Measurements from ENCODE around the gene KSR2. TPM values are rescaled to one million over a fixed set of nuclear protein-coding genes. Genes with fewer than 3 reads are reported as not detected.

The KSR2 gene
- total and polyA plus RNA-seq, 2 of the 4 experiments (the other 2 are of a cell fraction) = not detected

- CTCF ChIA-PET = no interaction called here
- dilution Hi-C loops (cut with HindIII; ENCODE audit: low sequenced_read_pairs, unreplicated experiment) = no loop called here
Observed at GRCh38 chr12:117447665-117448366, 521.0 kb downstream of the KSR2 start.

More at GRCh38 chr12:117447665-117448366, 521.0 kb downstream of the KSR2 start:
- Histone ChIP-seq H2BK5ac (ENCODE audit: low read depth, low read length, poor library complexity, severe bottlenecking) (no peak overlapping the region), H4K5ac (ENCODE audit: low read depth, low read length) (no peak overlapping the region), H2BK15ac (ENCODE audit: low read depth, low read length) (no peak overlapping the region), H3K4me2 (ENCODE audit: low read depth, low read length) (no peak overlapping the region), H3K79me1 (ENCODE audit: low read depth in 1 of 2, low read length in 2 of 2) (no peaks in the 10 kb centered on the region), H4K20me1 (ENCODE audit: insufficient read depth, low read length) (no peaks in the 10 kb centered on the region), H4K8ac (ENCODE audit: low read depth in 2 of 2, low read length in 2 of 2) (no peak overlapping the region), H2AK9ac (replicated peaks; ENCODE audit: low read depth, low read length, poor library complexity) (no peak overlapping the region), H3K56ac (ENCODE audit: extremely low read depth, insufficient read depth, low read length) (no peak overlapping the region), H3K4me1 (ENCODE audit: control insufficient read depth, insufficient read depth, low read length) (no peaks in the 10 kb centered on the region), H3K27ac (ENCODE audit: insufficient read depth, low read length) (no peak overlapping the region), H3K4ac (ENCODE audit: low read depth, low read length) (no peak overlapping the region), H3K9me1 (ENCODE audit: insufficient read depth, low read length) (no peaks in the 10 kb centered on the region), H3K36me3 (ENCODE audit: control insufficient read depth, insufficient read depth, low read length) (no peaks in the 10 kb centered on the region), H3K23ac (ENCODE audit: low read depth, low read length) (no peak overlapping the region), H2AFZ (replicated peaks; ENCODE audit: low read length, poor library complexity) (no peak overlapping the region), H2BK20ac (ENCODE audit: low read depth, low read length) (no peak overlapping the region), H3K18ac (ENCODE audit: low read depth, low read length) (no peak overlapping the region), H2BK120ac (ENCODE audit: low read depth, low read length) (no peak overlapping the region), H3K4me3 (ENCODE audit: insufficient read depth, low read depth, low read length) (no peak overlapping the region), H2AK5ac (ENCODE audit: low read depth, low read length) (no peak overlapping the region), H3K9me3 (ENCODE audit: control insufficient read depth, insufficient read depth, low read length) (peaks cover 43% of the 10 kb centered on the region), H3K27me3 (ENCODE audit: control insufficient read depth, insufficient read depth, low read length) (no peaks in the 10 kb centered on the region), H3K14ac (replicated peaks; ENCODE audit: low read depth, low read length) (no peak overlapping the region), H3K9ac (ENCODE audit: low read depth, low read length) (no peak overlapping the region), H4K91ac (ENCODE audit: insufficient read depth, low read depth, low read length) (no peak overlapping the region)
- TF ChIP-seq NFE2L2 (IDR thresholded peaks at IDR 0.05; ENCODE audit: low read depth, low read length) = no peak
- no peak for ATAC-seq (ENCODE audit: low read depth)
- BruUV-seq (replicated peaks) = no TSS peak
- no peak for DNase-seq
- POLR2A ChIA-PET (ENCODE audit: unreplicated experiment) = no interaction called here
- intact Hi-C loops (cut with micrococcal nuclease) (no loop called here), in situ Hi-C loops (cut with MboI; ENCODE audit: low sequenced_read_pairs) (no loop called here)
- WGBS, 2 experiments (ENCODE audit: extremely low coverage in 2 of 2, insufficient read length in 1 of 2) = 0% methylated on average over 1 of the region's 6 CpGs; no CpG with 5 or more reads in 1 of the 2 experiments

Data from IMR-90 (cell line).